SK-N-SH (cell line): ENCODE results near the gene SSPN.

Experiments
- FOSL2 ChIP-seq: IDR thresholded peaks from 2 replicates; pipeline ENCODE4 v1.4.0; 2012; ENCODE audit warnings: low read depth, mild to moderate bottlenecking, moderate library complexity, borderline replicate concordance
- FOXJ3 ChIP-seq: sonication (generic); formaldehyde crosslinking; IDR thresholded peaks from 2 replicates; pipeline ENCODE4 v1.5.1; 2020; ENCODE audit warnings: mild to moderate bottlenecking, missing genetic modification reagents
- FOXM1 ChIP-seq: IDR thresholded peaks from 2 replicates; pipeline ENCODE4 v1.4.0; 2012; ENCODE audit warnings: low read depth, mild to moderate bottlenecking
- MEF2A ChIP-seq: IDR thresholded peaks from 2 replicates; pipeline ENCODE4 v1.4.0; 2012; ENCODE audit warnings: low read depth, borderline replicate concordance
- NFIC ChIP-seq: IDR thresholded peaks from 2 replicates; pipeline ENCODE4 v1.4.0; 2012; ENCODE audit warnings: borderline replicate concordance
- POLR2AphosphoS5 ChIP-seq: IDR thresholded peaks from 2 replicates; pipeline ENCODE4 v1.6.1; 2012; ENCODE audit warnings: low read depth, low read length
- RCOR1 ChIP-seq: fragments of 150-350 bp; IDR thresholded peaks from 2 replicates; pipeline ENCODE4 v1.6.1; 2017; ENCODE audit warnings: antibody characterized with exemption, low read length
- REST ChIP-seq: IDR thresholded peaks from 2 replicates; pipeline ENCODE4 v1.6.1; 2012; ENCODE audit warnings: mild to moderate bottlenecking, low read depth, low read length, moderate library complexity
- RFX5 ChIP-seq: IDR thresholded peaks from 2 replicates; pipeline ENCODE4 v1.6.1; 2012; ENCODE audit warnings: mild to moderate bottlenecking, improper control_type of control experiment, low read length
- SIN3A ChIP-seq: IDR thresholded peaks from 2 replicates; pipeline ENCODE4 v1.6.1; 2012; ENCODE audit warnings: low read depth, mild to moderate bottlenecking, low read length, moderate library complexity, borderline replicate concordance
- TAF1 ChIP-seq: IDR thresholded peaks from 2 replicates; pipeline ENCODE4 v1.6.1; 2012; ENCODE audit warnings: low read depth, mild to moderate bottlenecking, low read length, moderate library complexity, borderline replicate concordance
- TF ChIP-seq, protein P1 (sequence below): fragments of 200-600 bp; sonication (generic); IDR thresholded peaks from 2 replicates; pipeline ENCODE4 v1.6.1; 2017; ENCODE audit warnings: antibody characterized with exemption, mild to moderate bottlenecking, moderate library complexity
- TF ChIP-seq, protein P2 (sequence below): fragments of 150-350 bp; IDR thresholded peaks from 2 replicates; pipeline ENCODE4 v1.6.1; 2017; ENCODE audit warnings: antibody characterized with exemption, low read length, low read depth, borderline replicate concordance

DNA sequence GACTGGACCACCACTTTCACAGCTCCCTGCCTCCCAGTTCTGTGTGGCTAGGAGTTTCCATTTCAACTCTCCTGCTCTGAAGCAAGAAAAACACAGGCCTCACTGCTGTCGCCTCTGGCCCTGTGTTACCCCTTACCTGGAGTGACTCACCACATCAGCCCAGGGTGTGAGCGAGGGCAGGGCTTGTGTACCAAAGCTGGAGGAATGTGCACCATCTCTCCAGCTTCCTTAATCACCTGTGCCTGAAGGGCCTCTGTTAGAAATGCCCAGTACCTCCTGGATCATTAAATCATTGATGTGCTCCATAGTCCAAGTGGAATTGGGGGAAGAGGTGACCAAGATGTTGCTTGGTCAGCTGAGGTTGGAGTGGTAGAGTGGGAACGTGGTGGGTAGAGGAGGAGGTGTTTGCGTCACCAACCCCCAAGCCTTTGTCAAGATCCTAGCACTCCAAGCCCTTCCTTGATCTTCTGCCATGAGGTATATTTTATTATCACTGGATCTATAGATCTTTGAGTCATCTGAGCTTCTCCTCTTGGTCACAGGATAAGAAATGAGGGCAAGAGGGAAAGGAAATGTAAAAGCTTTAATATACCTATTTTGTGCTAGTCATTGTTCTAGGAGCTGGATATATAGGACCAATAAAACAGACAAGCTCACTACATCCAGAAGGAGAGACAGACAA, 51.3 kb downstream of the SSPN start:
- TF ChIP-seq TAF1 (no peak), MEF2A (no peak), SIN3A (no peak), REST (no peak), RCOR1 (no peak), RFX5 (no peak), NFIC (no peak), FOXM1 (no peak), FOXJ3 (CRISPR knock-in tag) (no peak), POLR2AphosphoS5 (no peak), FOSL2 (no peak)
- TF ChIP-seq, protein P1, sequence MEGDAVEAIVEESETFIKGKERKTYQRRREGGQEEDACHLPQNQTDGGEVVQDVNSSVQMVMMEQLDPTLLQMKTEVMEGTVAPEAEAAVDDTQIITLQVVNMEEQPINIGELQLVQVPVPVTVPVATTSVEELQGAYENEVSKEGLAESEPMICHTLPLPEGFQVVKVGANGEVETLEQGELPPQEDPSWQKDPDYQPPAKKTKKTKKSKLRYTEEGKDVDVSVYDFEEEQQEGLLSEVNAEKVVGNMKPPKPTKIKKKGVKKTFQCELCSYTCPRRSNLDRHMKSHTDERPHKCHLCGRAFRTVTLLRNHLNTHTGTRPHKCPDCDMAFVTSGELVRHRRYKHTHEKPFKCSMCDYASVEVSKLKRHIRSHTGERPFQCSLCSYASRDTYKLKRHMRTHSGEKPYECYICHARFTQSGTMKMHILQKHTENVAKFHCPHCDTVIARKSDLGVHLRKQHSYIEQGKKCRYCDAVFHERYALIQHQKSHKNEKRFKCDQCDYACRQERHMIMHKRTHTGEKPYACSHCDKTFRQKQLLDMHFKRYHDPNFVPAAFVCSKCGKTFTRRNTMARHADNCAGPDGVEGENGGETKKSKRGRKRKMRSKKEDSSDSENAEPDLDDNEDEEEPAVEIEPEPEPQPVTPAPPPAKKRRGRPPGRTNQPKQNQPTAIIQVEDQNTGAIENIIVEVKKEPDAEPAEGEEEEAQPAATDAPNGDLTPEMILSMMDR = no peak
- TF ChIP-seq, protein P2, sequence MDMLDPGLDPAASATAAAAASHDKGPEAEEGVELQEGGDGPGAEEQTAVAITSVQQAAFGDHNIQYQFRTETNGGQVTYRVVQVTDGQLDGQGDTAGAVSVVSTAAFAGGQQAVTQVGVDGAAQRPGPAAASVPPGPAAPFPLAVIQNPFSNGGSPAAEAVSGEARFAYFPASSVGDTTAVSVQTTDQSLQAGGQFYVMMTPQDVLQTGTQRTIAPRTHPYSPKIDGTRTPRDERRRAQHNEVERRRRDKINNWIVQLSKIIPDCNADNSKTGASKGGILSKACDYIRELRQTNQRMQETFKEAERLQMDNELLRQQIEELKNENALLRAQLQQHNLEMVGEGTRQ = no peak
